Measurements from ENCODE around the gene GALNT6.
"Not testable (repeated sequence)": the region's sequence is repeated elsewhere in the genome, so short reads cannot be mapped to it uniquely, and the experiment has no call there.

GALNT6 gene

DNA sequence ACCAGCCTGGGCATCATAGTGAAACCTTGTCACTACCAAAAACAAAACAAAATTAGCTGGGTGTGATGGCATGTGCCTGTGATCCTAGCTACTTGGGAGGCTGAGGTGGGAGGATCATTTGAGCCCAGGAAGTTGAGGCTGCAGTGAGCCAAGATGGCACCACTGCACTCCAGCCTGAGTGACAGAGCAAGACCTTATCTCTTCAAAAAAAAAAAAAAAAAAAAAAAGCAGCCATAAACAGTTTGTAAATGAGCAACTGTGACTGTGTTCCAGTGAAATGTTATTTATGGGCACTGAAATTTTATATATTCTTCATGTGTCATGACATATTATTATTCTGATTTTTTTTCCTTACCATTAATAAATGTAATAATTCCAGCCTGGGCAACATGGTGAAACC lies 53.9 kb downstream of the GALNT6 start:
- H3K36me3 Mint-ChIP-seq; H3K27ac Mint-ChIP-seq; H3K27me3 Mint-ChIP-seq; H3K9me3 Mint-ChIP-seq (ENCODE audit: low read depth); H3K4me3 Mint-ChIP-seq: not testable (repeated sequence)
- H3K4me1 Mint-ChIP-seq (ENCODE audit: low read depth): peaks cover 20% of the 10 kb centered on the region

DNA sequence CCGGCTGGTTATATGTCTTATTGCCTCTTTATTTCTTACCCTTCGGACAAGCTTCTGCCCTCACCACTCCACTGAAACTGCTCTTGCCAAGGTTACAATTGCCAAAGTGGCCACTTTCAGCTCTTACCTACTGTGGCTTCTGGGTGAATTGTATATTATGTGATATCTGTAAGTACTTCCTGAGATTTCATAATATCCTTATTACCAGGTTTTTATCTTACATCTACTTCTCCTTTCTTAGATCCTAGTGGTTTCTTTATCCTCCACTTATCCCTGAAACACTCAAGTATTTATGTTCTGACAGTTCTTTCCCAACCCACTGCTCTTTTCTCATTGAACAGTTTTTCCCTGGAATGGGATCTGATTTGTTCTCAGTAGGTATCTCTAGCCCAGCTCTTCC lies 55.3 kb downstream of the GALNT6 start:
- peaks cover 2% of the 10 kb centered on the region for H3K36me3 Mint-ChIP-seq
- H3K4me1 Mint-ChIP-seq (ENCODE audit: low read depth): peaks cover 19% of the 10 kb centered on the region
- no peaks in the 10 kb centered on the region for H3K9me3 Mint-ChIP-seq (ENCODE audit: low read depth)
- H3K27me3 Mint-ChIP-seq: no peaks in the 10 kb centered on the region
- no peak overlapping the region for H3K27ac Mint-ChIP-seq
- H3K4me3 Mint-ChIP-seq: no peak overlapping the region

DNA sequence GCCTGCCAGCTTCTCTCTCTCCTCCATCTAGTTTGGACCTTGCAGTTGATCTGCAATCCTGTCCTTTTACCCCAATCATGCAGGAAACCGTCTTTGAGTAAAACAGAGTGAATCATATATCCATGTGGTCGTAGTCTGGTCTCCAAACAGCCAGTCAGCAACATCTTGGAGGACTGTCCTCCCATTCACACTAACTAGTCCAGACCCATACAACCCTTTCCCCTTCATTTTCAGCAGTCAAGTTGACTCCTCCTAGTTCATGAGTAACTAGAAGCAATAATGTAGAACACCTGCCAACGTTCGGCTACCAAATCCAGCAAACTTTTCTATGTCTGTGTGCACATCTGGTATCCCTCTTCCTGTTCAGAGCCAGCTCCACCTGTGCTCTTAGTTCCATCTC lies 56.4 kb downstream of the GALNT6 start:
- no peak overlapping the region for H3K27ac Mint-ChIP-seq
- no peaks in the 10 kb centered on the region for H3K27me3 Mint-ChIP-seq
- peaks cover 27% of the 10 kb centered on the region for H3K4me1 Mint-ChIP-seq (ENCODE audit: low read depth)
- peaks cover 2% of the 10 kb centered on the region for H3K36me3 Mint-ChIP-seq
- H3K4me3 Mint-ChIP-seq: no peak overlapping the region
- no peaks in the 10 kb centered on the region for H3K9me3 Mint-ChIP-seq (ENCODE audit: low read depth)

DNA sequence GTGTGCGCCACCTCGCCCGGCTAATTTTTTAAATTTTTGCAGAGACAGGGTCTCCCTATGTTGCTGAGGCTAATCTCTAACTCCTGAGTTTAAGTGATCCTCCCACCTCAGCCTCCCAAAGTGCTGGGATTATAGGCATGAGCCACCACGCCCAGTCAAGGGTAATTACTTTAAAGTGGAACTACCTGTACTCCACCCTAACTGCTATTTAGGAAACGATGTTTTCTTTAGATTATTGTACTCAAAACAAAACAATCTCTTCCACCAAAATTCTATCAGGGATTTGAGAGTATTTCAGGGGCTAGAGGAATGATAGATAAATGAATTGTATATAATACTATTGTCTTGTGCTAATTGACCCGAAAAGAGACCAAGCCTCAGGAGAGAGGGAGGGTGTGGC lies 57.7 kb downstream of the GALNT6 start:
- H3K27ac Mint-ChIP-seq: no peak overlapping the region
- peaks cover 38% of the 10 kb centered on the region for H3K4me1 Mint-ChIP-seq (ENCODE audit: low read depth)
- no peaks in the 10 kb centered on the region for H3K27me3 Mint-ChIP-seq
- peaks cover 2% of the 10 kb centered on the region for H3K36me3 Mint-ChIP-seq
- no peak overlapping the region for H3K4me3 Mint-ChIP-seq
- H3K9me3 Mint-ChIP-seq (ENCODE audit: low read depth): no peaks in the 10 kb centered on the region

DNA sequence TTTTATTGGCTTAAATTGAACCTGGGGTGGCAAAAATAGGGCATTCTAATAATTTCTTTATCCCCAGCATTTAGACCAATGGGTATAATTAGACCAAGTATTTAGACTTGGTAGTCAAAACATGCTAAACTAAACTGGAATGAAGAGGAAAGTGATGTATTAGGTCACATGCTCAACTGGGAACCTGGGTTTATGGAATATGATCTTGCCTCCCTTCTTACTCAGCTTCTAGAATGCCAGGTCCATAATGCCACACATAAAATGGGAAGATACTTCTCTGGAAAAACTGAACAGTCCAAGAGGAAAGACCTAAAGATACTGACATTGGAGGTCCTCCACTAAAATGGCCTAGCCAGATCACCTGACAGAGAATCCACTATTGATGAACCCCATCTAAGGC lies 61.0 kb downstream of the GALNT6 start:
- H3K27me3 Mint-ChIP-seq: no peaks in the 10 kb centered on the region
- H3K27ac Mint-ChIP-seq: peak overlapping the region; percentile 91
- H3K4me1 Mint-ChIP-seq (ENCODE audit: low read depth): peaks cover 52% of the 10 kb centered on the region
- no peaks in the 10 kb centered on the region for H3K9me3 Mint-ChIP-seq (ENCODE audit: low read depth)
- H3K4me3 Mint-ChIP-seq: peak overlapping the region; percentile 31
- H3K36me3 Mint-ChIP-seq: no peaks in the 10 kb centered on the region

DNA sequence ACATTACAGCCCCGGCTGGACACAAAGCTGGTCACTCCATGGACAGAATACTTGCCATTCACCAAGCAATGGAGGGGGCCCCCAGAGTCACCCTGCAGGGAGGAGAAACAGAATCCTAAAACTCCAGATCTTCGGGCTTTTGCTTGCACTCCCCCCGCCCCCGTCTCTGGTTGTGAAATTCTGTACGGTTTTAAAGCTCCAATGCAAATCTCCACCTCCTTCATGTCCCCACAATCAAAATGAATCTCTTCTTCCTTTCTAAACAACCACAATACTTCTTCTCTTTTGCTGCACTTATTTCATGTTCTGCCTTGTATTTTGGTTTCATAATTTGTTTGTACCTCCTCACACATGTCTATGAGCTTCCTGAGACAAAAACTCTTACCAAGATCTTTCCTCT lies 61.5 kb downstream of the GALNT6 start:
- Mint-ChIP-seq H3K27ac (peak overlapping the region; percentile 91), H3K36me3 (no peaks in the 10 kb centered on the region), H3K27me3 (no peaks in the 10 kb centered on the region), H3K4me1 (ENCODE audit: low read depth) (peaks cover 55% of the 10 kb centered on the region), H3K4me3 (peak overlapping the region; percentile 31), H3K9me3 (ENCODE audit: low read depth) (no peaks in the 10 kb centered on the region)

DNA sequence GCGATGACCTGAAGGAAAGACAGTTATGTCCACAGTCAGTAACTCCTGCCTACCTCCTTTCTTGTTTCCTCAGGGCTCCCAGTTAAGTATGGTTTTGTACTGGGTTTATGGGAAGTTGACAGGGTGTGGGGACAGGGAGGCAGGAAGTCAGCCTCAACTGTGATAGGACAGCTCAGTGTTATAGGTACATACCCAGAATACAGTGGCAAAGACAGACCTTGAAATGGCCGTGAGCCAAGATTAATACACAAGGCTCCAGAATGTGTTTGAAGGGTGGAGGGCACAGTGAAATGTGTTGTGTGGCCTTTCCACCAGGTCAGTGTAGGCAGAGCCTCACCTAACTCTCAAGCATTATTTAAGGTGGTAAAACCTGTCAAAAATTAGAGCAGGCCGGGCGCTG lies 62.6 kb downstream of the GALNT6 start:
- H3K36me3 Mint-ChIP-seq: no peaks in the 10 kb centered on the region
- H3K4me1 Mint-ChIP-seq (ENCODE audit: low read depth): peaks cover 62% of the 10 kb centered on the region
- H3K27ac Mint-ChIP-seq: peak overlapping the region; percentile 81
- H3K9me3 Mint-ChIP-seq (ENCODE audit: low read depth): no peaks in the 10 kb centered on the region
- H3K27me3 Mint-ChIP-seq: no peaks in the 10 kb centered on the region
- H3K4me3 Mint-ChIP-seq: no peak overlapping the region

DNA sequence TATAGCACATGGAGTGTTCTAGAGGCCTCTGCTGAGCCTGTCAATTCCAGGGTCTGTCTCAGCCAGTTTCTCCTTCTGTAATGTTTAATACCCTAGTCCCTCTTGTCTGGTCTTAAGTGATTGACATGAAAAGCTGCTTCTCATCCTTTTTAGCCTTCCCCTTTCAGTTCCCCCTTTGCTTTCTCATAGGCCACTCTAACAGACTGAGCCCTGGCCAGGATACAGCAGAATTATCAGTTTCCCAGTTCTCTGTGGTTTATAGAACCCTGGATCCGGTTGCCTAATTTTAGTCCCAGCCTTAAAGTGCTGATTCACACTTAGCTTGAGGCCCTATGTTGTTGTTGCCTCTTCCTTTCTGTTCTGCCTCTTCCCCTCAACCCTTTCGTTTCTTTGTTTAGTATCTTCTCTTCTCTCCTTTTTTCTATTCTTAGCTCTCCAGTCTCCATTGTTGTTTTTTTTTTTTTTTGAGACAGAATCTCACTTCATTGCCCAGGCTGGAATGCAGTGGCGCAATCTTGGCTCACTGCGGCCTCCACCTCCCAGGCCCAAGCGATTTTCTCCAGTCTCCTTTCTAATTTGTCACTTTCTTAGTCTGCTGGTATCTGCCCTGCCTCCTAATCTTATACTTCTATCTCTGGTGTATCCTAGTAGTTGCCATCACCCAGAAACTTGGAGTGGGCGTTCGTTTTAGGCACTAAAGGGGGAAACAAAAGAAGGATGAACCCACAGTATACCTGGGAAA lies 64.3 kb downstream of the GALNT6 start:
- Mint-ChIP-seq H3K4me1 (ENCODE audit: low read depth) (peaks cover 76% of the 10 kb centered on the region), H3K27ac (peak overlapping the region; percentile 92), H3K4me3 (peak overlapping the region; percentile 62), H3K9me3 (ENCODE audit: low read depth) (no peaks in the 10 kb centered on the region), H3K36me3 (no peaks in the 10 kb centered on the region), H3K27me3 (no peaks in the 10 kb centered on the region)

DNA sequence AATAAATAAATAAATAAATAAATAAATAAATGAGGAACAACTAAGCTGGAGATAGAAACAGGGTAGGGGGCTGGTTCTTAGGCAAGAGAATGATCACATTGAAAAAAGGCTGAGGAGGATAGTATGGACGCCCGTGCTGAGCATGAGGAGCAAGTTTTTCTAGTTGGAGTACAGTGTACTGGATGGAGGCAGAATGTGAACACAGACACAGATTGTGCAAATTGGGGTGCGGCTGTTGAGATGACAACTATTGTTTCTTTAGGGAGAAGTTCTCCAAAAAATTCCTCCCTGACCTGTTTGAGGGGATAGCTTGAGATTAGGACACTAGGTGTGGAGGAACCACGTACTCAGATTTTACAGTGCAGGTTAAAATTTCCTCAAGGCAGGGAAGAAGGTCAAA lies 66.3 kb downstream of the GALNT6 start:
- peaks cover 3% of the 10 kb centered on the region for H3K36me3 Mint-ChIP-seq
- H3K27me3 Mint-ChIP-seq: no peaks in the 10 kb centered on the region
- peak overlapping the region; percentile 90 for H3K27ac Mint-ChIP-seq
- no peaks in the 10 kb centered on the region for H3K9me3 Mint-ChIP-seq (ENCODE audit: low read depth)
- H3K4me1 Mint-ChIP-seq (ENCODE audit: low read depth): peaks cover 79% of the 10 kb centered on the region
- peak overlapping the region; percentile 67 for H3K4me3 Mint-ChIP-seq

DNA sequence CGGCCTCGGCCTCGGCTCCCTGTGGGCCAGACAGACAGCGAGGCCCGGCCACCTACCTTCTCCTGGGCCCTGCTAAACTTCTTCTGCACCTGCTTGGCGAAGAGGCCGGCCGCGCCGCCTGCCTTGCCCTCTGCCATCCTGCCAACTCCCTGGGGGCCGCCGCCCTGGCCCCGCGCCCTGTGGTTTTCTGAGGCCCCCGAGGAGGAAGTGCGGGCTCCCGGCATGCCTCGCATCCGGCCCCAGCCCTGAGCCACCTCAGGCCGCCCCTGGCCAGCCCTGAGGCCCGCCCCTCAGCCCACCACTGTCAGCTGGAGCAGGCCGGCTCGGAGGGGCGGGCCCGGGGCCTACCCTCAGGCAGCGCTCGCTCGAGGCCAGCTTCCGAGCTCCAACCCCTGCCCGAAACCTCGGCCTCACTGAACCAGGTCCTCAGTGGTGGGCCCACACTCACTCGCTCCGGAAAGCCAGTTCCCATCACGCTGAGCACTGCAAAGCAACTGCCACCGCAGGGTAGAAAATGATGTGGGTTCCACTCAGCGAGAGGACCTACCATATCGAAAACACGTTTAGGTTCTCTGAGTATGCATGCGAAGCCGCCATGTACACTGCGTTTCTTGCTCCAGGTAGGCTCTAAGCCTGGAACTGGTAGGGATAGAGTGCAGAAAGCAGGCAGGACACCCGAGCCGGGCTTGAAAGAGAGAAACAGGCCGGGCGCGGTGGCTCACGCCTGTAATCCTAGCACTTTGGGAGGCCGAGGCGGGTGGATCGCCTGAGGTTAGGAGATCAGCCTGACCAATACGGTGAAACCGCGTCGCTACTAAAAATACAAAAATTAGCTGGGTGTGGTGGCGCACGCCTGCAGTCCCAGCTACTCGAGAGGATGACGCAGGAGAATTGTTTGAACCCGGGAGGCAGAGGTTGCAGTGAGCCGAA lies 67.0 kb downstream of the GALNT6 start, which contains the start of gene BIN2:
Gene BIN2, minus strand, starts transcription at position 209 of the 930 bp plus-strand sequence. Its CDS starts 72 bp downstream, at position 137.
- H3K27ac Mint-ChIP-seq: peak within 1 kb of the TSS; percentile 94
- peaks cover 3% of the 10 kb centered on the region for H3K36me3 Mint-ChIP-seq
- H3K27me3 Mint-ChIP-seq: no peaks in the 10 kb centered on the region
- no peaks in the 10 kb centered on the region for H3K9me3 Mint-ChIP-seq (ENCODE audit: low read depth)
- H3K4me3 Mint-ChIP-seq: peak within 1 kb of the TSS; percentile 93
- H3K4me1 Mint-ChIP-seq (ENCODE audit: low read depth): peaks cover 79% of the 10 kb centered on the region

DNA sequence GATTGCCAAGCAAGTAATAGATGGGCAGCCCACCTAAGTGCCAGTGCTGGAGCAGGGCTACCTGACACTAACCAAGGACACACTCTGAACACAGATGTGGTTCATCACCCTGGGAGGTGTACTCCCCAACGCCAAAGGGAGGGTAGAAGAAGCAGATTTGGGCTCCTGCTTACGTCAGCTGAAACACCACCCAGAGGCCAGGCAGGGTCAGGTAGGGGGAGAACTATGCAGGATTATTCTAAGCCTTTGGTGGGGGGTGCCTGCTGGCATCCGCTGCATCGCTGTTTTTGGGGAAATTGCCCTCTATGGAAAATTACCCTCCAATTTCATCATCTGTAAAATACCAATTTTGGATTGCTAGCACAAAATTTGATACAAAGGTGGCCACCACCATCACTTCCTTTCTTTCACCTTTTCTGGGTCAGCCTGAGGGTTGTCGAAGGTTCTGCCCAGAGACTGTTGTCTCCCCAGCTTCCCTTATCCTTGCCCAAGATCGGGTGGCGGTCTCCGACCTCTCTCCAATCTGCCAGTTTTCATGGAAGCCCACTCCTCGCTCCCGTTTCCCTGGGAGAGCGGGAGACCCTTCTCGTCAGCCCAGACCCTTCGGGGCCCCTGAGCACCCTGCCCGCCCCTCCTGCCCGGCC lies 67.8 kb downstream of the GALNT6 start:
- peak overlapping the region; percentile 94 for H3K27ac Mint-ChIP-seq
- H3K9me3 Mint-ChIP-seq (ENCODE audit: low read depth): no peaks in the 10 kb centered on the region
- H3K4me3 Mint-ChIP-seq: peak overlapping the region; percentile 93
- peaks cover 80% of the 10 kb centered on the region for H3K4me1 Mint-ChIP-seq (ENCODE audit: low read depth)
- H3K36me3 Mint-ChIP-seq: peaks cover 3% of the 10 kb centered on the region
- H3K27me3 Mint-ChIP-seq: no peaks in the 10 kb centered on the region

DNA sequence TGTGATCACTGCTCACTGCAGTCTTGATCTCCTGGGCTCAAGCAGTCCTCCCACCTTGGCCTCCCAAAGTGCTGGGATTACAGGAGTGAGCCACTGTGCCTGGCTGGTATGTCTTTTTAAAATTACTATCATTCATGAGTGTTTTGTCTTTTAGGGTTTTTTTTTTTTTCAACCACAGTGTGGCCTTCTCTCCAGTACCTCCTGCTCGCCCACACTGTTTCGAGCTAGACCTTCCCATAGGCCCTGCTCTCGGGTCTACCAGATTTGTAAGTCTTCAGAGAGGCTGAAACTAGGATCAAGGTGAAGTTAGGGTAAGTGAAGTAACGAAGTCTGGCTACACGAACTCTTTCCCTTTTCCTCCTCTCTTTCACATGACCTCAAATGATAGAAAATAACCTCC lies 68.8 kb downstream of the GALNT6 start:
- Mint-ChIP-seq H3K4me1 (ENCODE audit: low read depth) (peaks cover 79% of the 10 kb centered on the region), H3K27me3 (no peaks in the 10 kb centered on the region), H3K4me3 (peak overlapping the region; percentile 93), H3K36me3 (peaks cover 3% of the 10 kb centered on the region), H3K9me3 (ENCODE audit: low read depth) (no peaks in the 10 kb centered on the region), H3K27ac (peak overlapping the region; percentile 94)

DNA sequence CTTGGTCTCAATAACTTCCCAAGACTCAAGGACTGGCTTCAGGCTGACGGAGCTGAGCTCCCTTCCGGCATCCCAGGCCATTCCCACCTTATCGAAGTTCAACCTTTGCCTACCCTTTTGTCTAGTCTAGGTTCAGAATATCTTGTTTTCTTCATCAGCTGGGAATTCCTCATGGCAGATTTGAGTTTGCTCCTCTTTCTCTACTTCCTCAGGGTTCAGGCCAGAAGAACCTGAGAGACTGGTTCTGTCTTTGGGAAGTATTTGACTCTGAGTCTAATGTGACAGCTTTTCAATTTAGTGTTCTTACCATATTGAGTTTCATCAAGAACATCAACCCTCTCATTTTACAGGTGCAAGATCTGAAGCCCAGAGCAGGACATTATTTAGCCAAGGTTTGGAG lies 69.3 kb downstream of the GALNT6 start:
- H3K4me1 Mint-ChIP-seq (ENCODE audit: low read depth): peaks cover 79% of the 10 kb centered on the region

DNA sequence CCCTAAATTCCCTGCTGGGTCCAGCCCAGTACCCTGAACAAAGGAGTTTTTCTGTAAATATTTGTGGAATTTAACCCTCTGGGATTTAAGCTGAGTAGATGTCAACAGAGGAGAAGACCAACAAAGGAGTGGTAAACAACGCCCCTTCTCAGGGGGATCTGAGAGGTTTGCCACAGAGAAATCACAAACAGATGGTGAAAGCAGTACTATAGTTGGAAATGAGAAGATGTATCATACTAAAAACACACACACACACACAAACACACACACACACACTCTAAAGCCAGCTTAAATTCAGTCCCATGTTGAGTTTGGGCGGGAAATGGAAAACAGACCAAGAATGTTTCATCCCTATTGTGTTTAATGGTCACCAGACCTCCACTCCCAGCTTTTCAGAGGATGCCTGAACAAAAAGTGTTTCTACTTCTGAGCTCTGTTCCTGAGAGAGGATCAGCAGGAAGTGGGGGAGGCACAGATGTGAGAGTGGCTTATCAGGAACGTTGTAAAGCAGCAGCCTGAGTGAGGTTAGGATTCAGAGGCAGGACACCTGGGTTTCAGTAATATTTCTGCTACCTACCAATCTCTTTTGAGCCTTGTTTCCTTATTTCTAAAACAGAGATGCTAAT lies 70.4 kb downstream of the GALNT6 start:
- H3K4me1 Mint-ChIP-seq (ENCODE audit: low read depth): peaks cover 78% of the 10 kb centered on the region
- peak overlapping the region; percentile 94 for H3K27ac Mint-ChIP-seq
- H3K4me3 Mint-ChIP-seq: peak overlapping the region; percentile 93
- H3K9me3 Mint-ChIP-seq (ENCODE audit: low read depth): no peaks in the 10 kb centered on the region
- H3K36me3 Mint-ChIP-seq: peaks cover 5% of the 10 kb centered on the region
- no peaks in the 10 kb centered on the region for H3K27me3 Mint-ChIP-seq

More for the DNA sequence above, 69.3 kb downstream of the GALNT6 start:
- Mint-ChIP-seq H3K27ac (peak overlapping the region; percentile 94), H3K36me3 (peaks cover 3% of the 10 kb centered on the region), H3K27me3 (no peaks in the 10 kb centered on the region), H3K4me3 (peak overlapping the region; percentile 93), H3K9me3 (ENCODE audit: low read depth) (no peaks in the 10 kb centered on the region)

Data from activated naive CD8-positive, alpha-beta T cell (primary cell).